ENCODE data around the gene GABBR2.

GABBR2 gene

GRCh38 chr9:98256756-98257155 is 452.0 kb downstream of the GABBR2 start:
- peak; percentile 11 to 18 for DNase-seq (ENCODE audit: low read depth in 2 of 2)

- peak; percentile 95 to 96 for DNase-seq (ENCODE audit: low read depth in 2 of 2)
Observed at GRCh38 chr9:98255578-98256296, 453.0 kb downstream of the GABBR2 start, which contains the start of gene TBC1D2. Gene TBC1D2, minus strand, starts transcription at chr9:98255649. Its CDS starts 108 bp downstream, at chr9:98255541.

DNA sequence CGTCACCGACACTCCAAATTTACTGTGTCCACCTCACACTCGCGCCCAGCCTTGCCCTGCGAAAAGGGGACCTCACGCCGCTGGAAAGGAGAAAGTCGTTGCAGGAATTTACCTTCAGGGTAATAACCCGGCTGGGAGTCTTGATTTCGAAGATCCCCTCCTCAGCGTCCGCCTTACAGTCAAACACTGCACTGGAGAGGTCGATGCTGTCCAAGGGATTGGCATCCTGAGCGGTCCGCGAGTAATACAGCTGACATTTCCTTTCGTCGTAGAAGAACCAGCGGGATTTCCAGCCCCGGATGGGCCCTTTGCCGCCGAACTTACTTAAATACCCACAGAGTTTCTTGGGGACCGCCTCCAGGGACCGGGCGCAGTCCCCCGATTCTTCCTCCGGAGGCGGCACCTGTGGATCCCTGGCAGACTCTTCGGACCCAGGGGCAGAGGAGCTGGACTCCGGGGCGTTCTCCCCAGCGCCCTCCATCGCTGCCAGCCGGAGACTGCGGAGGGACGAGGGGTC is 453.6 kb downstream of the GABBR2 start:
- no peak for DNase-seq (ENCODE audit: low read depth in 2 of 2)

DNA sequence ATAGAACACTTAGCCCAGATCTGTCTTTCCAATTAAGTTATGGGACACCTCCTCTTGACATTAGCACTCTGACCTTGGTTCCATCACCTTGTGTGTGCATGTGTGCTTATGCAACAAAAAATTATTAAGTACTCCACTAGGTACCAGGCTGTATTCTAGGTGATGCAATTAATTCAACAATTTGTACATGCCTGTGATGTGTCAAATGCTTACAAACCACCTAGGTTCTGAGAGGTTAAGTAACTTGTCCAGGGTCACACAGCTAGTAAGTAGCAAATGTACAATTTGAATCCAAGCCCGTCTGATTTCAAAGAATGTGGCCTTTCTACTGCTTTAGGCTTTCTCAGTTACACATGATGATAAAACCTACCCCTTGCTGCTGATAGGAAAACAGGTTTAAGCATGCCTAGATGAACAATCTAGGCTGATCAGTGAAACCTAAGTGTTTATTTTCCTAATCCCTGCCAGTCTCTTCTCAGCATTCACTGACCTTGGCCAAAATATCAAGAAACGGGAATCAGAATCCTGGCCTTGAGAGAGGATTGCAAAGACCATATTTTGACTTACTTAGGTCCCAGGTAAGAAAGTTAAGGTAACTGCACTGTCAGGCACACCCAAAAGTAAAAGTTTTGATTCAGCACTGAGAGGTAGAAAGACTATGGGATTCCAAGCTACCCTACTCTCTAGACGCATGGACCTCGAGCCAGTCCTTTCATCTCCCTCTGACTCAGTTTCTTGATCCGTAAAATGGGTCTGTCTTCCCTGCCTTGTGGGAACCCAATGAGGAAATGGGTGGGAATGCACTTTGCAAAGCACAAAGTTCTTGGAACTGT is 454.3 kb downstream of the GABBR2 start:
- no peak for DNase-seq (ENCODE audit: low read depth in 2 of 2)

GRCh38 chr9:98253565-98253964 is 455.2 kb downstream of the GABBR2 start:
- no peak for DNase-seq (ENCODE audit: low read depth in 2 of 2)

GRCh38 chr9:98251551-98251950 is 457.2 kb downstream of the GABBR2 start:
- DNase-seq (ENCODE audit: low read depth in 2 of 2) = no peak

DNA sequence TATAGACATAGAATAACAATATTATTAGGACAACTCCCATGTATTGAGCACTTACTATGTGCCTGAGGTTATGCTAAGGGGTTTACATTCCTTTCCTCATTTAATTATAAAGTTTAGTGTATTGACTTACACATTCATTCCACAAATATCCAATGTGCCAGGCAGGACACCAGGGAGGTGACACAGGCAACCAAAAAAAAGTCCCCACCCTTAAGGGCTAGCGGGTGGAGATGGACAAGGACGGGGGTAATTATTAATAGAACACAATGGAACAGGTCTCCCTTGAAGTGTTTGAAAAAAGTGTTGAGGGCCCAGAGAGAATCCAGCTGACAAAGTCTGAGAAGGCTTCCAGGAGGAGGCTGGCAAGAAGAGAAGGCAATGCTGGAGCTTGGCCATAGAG is 459.0 kb downstream of the GABBR2 start:
- no peak for DNase-seq (ENCODE audit: low read depth in 2 of 2)

DNA sequence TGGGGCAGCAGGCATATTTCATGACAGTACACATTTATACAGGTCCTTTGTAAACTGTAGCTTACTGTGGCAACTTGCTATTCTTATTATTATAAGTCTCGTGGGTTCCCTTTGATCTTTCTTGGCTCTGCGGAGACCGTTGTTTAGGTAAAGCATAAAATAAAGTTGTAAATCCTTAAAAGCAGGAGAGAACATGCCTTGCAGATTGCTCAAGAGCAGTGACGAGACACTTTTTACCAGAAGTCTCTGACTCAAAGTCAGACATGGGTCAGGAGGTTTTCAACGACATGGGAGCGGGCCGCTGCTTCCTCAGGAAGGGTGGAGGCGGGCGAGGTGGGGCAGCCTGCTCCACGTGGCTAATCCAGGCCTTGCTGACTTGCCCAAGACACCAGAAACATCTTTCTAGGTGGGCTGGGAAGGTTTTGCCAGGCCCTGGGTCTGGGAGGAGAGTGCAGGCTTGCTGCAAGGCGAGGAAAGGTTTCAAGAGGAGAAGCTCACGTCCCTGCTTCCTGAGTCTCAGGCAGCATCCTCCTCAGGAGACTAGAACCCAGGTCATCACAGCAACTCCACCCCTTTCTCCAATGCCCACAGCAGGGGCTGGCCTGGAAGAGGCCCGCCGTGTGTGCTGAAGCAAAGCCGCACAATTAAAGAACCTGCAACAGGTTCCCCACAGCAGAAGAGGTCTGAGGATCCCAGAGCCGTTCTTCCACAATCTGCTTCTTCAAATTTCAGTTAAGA is 459.8 kb downstream of the GABBR2 start:
- DNase-seq (ENCODE audit: low read depth in 2 of 2) = peak in 1 of 2 donors; percentile 15

DNA sequence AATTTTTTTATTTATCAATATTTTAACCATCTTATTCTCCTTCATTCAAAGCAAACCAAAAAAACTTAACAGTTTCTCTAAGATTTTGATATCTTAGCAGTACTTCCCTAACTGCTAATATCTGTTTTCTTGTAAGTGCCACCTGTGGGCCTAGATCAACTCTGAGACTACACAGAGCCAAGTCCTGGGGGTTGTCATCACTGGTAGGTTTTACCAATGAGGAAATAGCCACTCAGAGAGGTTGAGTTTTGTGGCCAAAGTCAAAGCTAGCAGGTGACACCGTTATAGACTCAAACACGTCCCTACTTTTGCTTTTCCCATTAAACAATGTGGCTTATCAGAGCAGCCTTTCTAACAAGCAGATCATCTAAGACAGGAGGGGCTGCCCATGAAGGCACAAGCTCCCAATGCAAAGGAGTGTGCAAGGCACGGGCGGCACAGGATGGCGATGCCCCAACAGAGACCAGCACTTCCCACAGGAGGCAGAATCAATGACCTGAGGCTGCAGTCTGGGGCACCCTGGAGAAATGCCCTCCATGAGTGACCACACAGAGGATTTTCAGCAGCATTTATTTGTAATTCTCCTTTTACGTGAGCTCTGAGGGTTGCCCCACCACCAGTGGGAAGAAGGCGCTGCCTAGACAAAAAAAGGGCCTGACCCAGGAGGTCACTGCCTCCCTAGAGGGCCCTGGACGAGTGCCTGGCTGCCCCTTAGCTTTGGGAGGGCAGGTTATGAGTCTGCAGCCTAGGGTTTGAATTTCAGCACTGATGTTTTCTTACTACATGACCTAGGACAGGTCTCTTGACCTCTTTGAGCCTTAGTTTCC is 460.7 kb downstream of the GABBR2 start:
- DNase-seq (ENCODE audit: low read depth in 2 of 2) = no peak

DNA sequence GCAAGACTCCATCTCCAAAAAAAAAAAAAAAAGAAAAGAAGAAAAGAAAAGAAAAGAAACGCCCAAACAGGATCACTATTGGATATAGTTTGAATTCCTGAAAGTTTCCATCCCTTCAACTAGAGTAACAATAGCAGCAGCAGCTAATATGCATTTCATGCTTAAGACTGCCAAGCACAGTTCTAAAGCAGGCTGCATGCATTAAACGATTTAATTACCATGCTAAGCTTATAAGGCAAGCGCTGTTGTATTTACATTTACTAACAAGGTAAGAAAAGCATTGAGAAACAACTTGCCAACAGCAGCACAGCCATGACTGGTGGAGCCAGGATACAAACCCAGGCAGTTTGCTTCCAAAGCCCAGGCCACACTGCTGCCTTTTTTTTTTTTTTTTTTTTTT is 466.3 kb downstream of the GABBR2 start:
- DNase-seq (ENCODE audit: low read depth in 2 of 2) = no peak

GRCh38 chr9:98241357-98242300 is 467.1 kb downstream of the GABBR2 start:
- no peak for DNase-seq (ENCODE audit: low read depth in 2 of 2)

DNA sequence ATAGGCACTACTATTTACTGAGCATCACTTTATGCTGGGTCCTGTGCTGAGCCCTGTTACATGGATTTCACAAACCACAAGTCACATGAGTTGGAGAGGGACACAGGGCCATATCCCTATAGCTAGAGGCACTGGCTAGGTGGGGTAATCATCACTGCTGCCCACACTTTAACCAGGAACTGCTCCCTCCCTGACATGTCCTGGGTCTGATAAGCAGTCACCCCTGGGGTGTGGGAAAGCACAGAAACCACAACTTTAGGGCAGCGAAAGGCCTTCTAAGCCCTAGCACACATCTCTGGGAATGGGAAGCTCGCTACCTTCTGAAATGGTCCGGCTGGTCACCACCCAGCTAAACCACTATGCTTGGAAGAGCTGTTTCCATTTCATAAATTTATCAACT is 468.3 kb downstream of the GABBR2 start:
- no peak for DNase-seq (ENCODE audit: low read depth in 2 of 2)
